ENCODE measurements around the gene EDAR. TPM values are rescaled to one million over a fixed set of nuclear protein-coding genes. Genes with fewer than 3 reads are reported as not detected.

EDAR gene
- not detected for total RNA-seq

- Mint-ChIP-seq H3K4me3 (no peak within 1 kb of the TSS), H3K36me3 (no peaks in the 10 kb centered on the region), H3K9me3 (no peaks in the 10 kb centered on the region), H3K4me1 (ENCODE audit: low read depth in 2 of 2) (no peaks in the 10 kb centered on the region), H3K27ac (no peak within 1 kb of the TSS), H3K27me3 (peaks cover 0 to 6% of the 10 kb centered on the region in 2 donors)
- ATAC-seq (no peak), DNase-seq (ENCODE audit: low spot score) (no peak)
Observed at GRCh38 chr2:108988796-108989713, at the start of gene EDAR. TSS of gene EDAR (minus strand) at chr2:108989220. CDS start at chr2:108931014, 58,206 bp downstream.

- Mint-ChIP-seq H3K4me1 (ENCODE audit: low read depth in 2 of 2) (peaks cover 9 to 12% of the 10 kb centered on the region in 2 donors), H3K27ac (no peak overlapping the region), H3K27me3 (no peaks in the 10 kb centered on the region), H3K4me3 (no peak overlapping the region), H3K9me3 (no peaks in the 10 kb centered on the region), H3K36me3 (no peaks in the 10 kb centered on the region)
- ATAC-seq (no peak), DNase-seq (ENCODE audit: low spot score) (no peak)
Observed at GRCh38 chr2:109033171-109033570, 44.2 kb upstream of the EDAR start.

- H3K27ac Mint-ChIP-seq, result peak overlapping the region; percentile 52 to 71
- H3K4me1 Mint-ChIP-seq (ENCODE audit: low read depth in 2 of 2), result peaks cover 9 to 12% of the 10 kb centered on the region in 2 donors
- ATAC-seq (peak in 1 of 2 donors; percentile 55), DNase-seq (ENCODE audit: low spot score) (no peak)
- no peaks in the 10 kb centered on the region for H3K9me3 Mint-ChIP-seq
- peak overlapping the region; percentile 84 for H3K4me3 Mint-ChIP-seq
- H3K36me3 Mint-ChIP-seq, result no peaks in the 10 kb centered on the region
- H3K27me3 Mint-ChIP-seq, result no peaks in the 10 kb centered on the region
Observed at GRCh38 chr2:109032229-109032820, 43.3 kb upstream of the EDAR start.

- Mint-ChIP-seq H3K4me1 (ENCODE audit: low read depth in 2 of 2) (peaks cover 9 to 12% of the 10 kb centered on the region in 2 donors), H3K36me3 (no peaks in the 10 kb centered on the region), H3K27me3 (no peaks in the 10 kb centered on the region), H3K27ac (peak overlapping the region; percentile 52 to 71), H3K9me3 (no peaks in the 10 kb centered on the region), H3K4me3 (peak overlapping the region; percentile 84)
- DNase-seq (ENCODE audit: low spot score) (no peak), ATAC-seq (peak; percentile 75 to 83)
Observed at GRCh38 chr2:109031476-109032228, 42.6 kb upstream of the EDAR start.

- Mint-ChIP-seq H3K27ac (peak overlapping the region in 1 of 2 donors; percentile 71), H3K36me3 (no peaks in the 10 kb centered on the region), H3K9me3 (no peaks in the 10 kb centered on the region), H3K27me3 (no peaks in the 10 kb centered on the region), H3K4me3 (peak overlapping the region; percentile 84), H3K4me1 (ENCODE audit: low read depth in 2 of 2) (peaks cover 9 to 12% of the 10 kb centered on the region in 2 donors)
- ATAC-seq, result no peak
- DNase-seq (ENCODE audit: low spot score), result no peak
Observed at GRCh38 chr2:109030870-109031475, 42.0 kb upstream of the EDAR start.

GRCh38 chr2:109029490-109030201 is 40.6 kb upstream of the EDAR start:
- Mint-ChIP-seq H3K27ac (no peak overlapping the region), H3K36me3 (no peaks in the 10 kb centered on the region), H3K4me1 (ENCODE audit: low read depth in 2 of 2) (peaks cover 9 to 12% of the 10 kb centered on the region in 2 donors), H3K9me3 (no peaks in the 10 kb centered on the region), H3K27me3 (no peaks in the 10 kb centered on the region), H3K4me3 (no peak overlapping the region)
- no peak for ATAC-seq
- no peak for DNase-seq (ENCODE audit: low spot score)

- no peaks in the 10 kb centered on the region for H3K9me3 Mint-ChIP-seq
- no peak overlapping the region for H3K27ac Mint-ChIP-seq
- DNase-seq (ENCODE audit: low spot score) (no peak), ATAC-seq (no peak)
- no peaks in the 10 kb centered on the region for H3K27me3 Mint-ChIP-seq
- H3K4me3 Mint-ChIP-seq, result no peak overlapping the region
- peaks cover 9 to 12% of the 10 kb centered on the region in 2 donors for H3K4me1 Mint-ChIP-seq (ENCODE audit: low read depth in 2 of 2)
- H3K36me3 Mint-ChIP-seq, result no peaks in the 10 kb centered on the region
Observed at GRCh38 chr2:109028738-109029489, 39.9 kb upstream of the EDAR start.

GRCh38 chr2:109028277-109028676 is 39.3 kb upstream of the EDAR start:
- DNase-seq (ENCODE audit: low spot score) (no peak), ATAC-seq (no peak)
- Mint-ChIP-seq H3K36me3 (no peaks in the 10 kb centered on the region), H3K4me1 (ENCODE audit: low read depth in 2 of 2) (peaks cover 9 to 12% of the 10 kb centered on the region in 2 donors), H3K27me3 (no peaks in the 10 kb centered on the region), H3K27ac (no peak overlapping the region), H3K4me3 (no peak overlapping the region), H3K9me3 (no peaks in the 10 kb centered on the region)

GRCh38 chr2:109027702-109028101 is 38.7 kb upstream of the EDAR start:
- Mint-ChIP-seq H3K27me3 (no peaks in the 10 kb centered on the region), H3K36me3 (no peaks in the 10 kb centered on the region), H3K27ac (no peak overlapping the region), H3K4me1 (ENCODE audit: low read depth in 2 of 2) (peaks cover 9 to 12% of the 10 kb centered on the region in 2 donors), H3K4me3 (no peak overlapping the region), H3K9me3 (no peaks in the 10 kb centered on the region)
- ATAC-seq, result no peak
- DNase-seq (ENCODE audit: low spot score), result no peak

- DNase-seq (ENCODE audit: low spot score) (no peak), ATAC-seq (no peak)
- Mint-ChIP-seq H3K27ac (no peak overlapping the region), H3K4me1 (ENCODE audit: low read depth in 2 of 2) (no peaks in the 10 kb centered on the region), H3K27me3 (peaks cover 9 to 11% of the 10 kb centered on the region in 2 donors), H3K4me3 (no peak overlapping the region), H3K9me3 (no peaks in the 10 kb centered on the region), H3K36me3 (no peaks in the 10 kb centered on the region)
Observed at GRCh38 chr2:109024477-109024876, 35.5 kb upstream of the EDAR start.

GRCh38 chr2:109021895-109022300 is 32.9 kb upstream of the EDAR start:
- Mint-ChIP-seq H3K4me3 (no peak overlapping the region), H3K9me3 (no peaks in the 10 kb centered on the region), H3K27ac (no peak overlapping the region), H3K4me1 (ENCODE audit: low read depth in 2 of 2) (no peaks in the 10 kb centered on the region), H3K36me3 (no peaks in the 10 kb centered on the region), H3K27me3 (peaks cover 11 to 16% of the 10 kb centered on the region in 2 donors)
- peak in 1 of 2 donors; percentile 24 for ATAC-seq
- no peak for DNase-seq (ENCODE audit: low spot score)

GRCh38 chr2:109020217-109020637 is 31.2 kb upstream of the EDAR start:
- no peak for ATAC-seq
- no peak for DNase-seq (ENCODE audit: low spot score)
- H3K4me3 Mint-ChIP-seq, result no peak overlapping the region

More at GRCh38 chr2:109020217-109020637, 31.2 kb upstream of the EDAR start:
- Mint-ChIP-seq H3K36me3 (no peaks in the 10 kb centered on the region), H3K27me3 (peaks cover 11 to 16% of the 10 kb centered on the region in 2 donors), H3K4me1 (ENCODE audit: low read depth in 2 of 2) (no peaks in the 10 kb centered on the region), H3K9me3 (no peaks in the 10 kb centered on the region), H3K27ac (no peak overlapping the region)
